HepG2 (cell line): ENCODE measurements around the gene CADM1. TPM values are rescaled to one million over a fixed set of nuclear protein-coding genes. Genes with fewer than 3 reads are reported as not detected.

Experiments used
- ATAC-seq: fragments of 200-7000 bp; cut with Tn5 transposase; 3 replicates; pipeline ENCODE4 v1.9.1; 2020; ENCODE audit warnings: mild to moderate bottlenecking, moderate library complexity
- BruUV-seq: library from RNA; stranded (reverse); fragments of 400-500 nt; replicated peaks from 2 replicates; lab custom pipeline; 2021; lab: Mats Ljungman, UMichigan
- CTCF ChIA-PET: fragments of 300-600 bp; formaldehyde crosslinking; extraction: SDS; loops from one replicate; lab custom pipeline; 2021; ENCODE audit warnings: low total read pairs, inconsistent platforms, low intra/inter-chr PET ratio; lab: Yijun Ruan, JAX
- POLR2A ChIA-PET: fragments of 350-600 bp; sonication (Branson Sonifier 250); formaldehyde crosslinking; loops from one replicate; lab custom pipeline; 2020; ENCODE audit warnings: antibody characterized with exemption, inconsistent platforms; lab: Yijun Ruan, JAX
- DNase-seq: peaks from one replicate; pipeline ENCODE4 v3.0.0-alpha.2; 2015; ENCODE audit warnings: low spot score
- FAIRE-seq: peaks from 3 replicates; lab custom pipeline; 2011; peaks lifted over from hg19 to GRCh38; lab: Jason Lieb, UNC
- H2AFZ ChIP-seq: one replicate; pipeline ENCODE4 v1.6.1; 2011; ENCODE audit warnings: low read length, inconsistent platforms
- H3K27ac ChIP-seq: fragments of 300-600 bp; 3 replicates; pipeline ENCODE4 v1.8.0; 2011; ENCODE audit warnings: mixed run types, mild to moderate bottlenecking, mixed read lengths, low read length, inconsistent platforms; ENCODE audit not compliant: insufficient read depth; ENCODE audit errors: extremely low read length
- H3K27me3 ChIP-seq, 2 experiments: fragments of 200-600 bp in 1 of 2; 2 replicates in 1 of 2; 3 replicates in 1 of 2; pipeline versions ENCODE4 v1.6.0 to v1.8.0; 2011; ENCODE audit warnings: low read length in 2 of 2, mild to moderate bottlenecking in 2 of 2, moderate library complexity in 2 of 2, inconsistent platforms in 1 of 2; ENCODE audit not compliant: insufficient read depth in 2 of 2, control insufficient read depth in 1 of 2
- H3K36me3 ChIP-seq, 2 experiments: fragments of 200-600 bp in 1 of 2; replicated peaks in 1 of 2; 2 replicates in 1 of 2; 3 replicates in 1 of 2; pipeline versions ENCODE4 v1.5.1 to v1.8.0; 2011; ENCODE audit warnings: low read length in 2 of 2, inconsistent platforms in 1 of 2; ENCODE audit not compliant: insufficient read depth in 2 of 2, control insufficient read depth in 1 of 2
- H3K4me1 ChIP-seq: 2 replicates; pipeline ENCODE4 v1.5.1; 2012; ENCODE audit warnings: low read length, inconsistent platforms; ENCODE audit not compliant: insufficient read depth
- H3K4me2 ChIP-seq: 2 replicates; pipeline ENCODE4 v1.6.0; 2011; ENCODE audit warnings: low read depth, low read length, inconsistent platforms
- H3K4me3 ChIP-seq, 3 experiments: fragments of 200-600 bp in 1 of 3; sonication (generic), shearing (Covaris generic) in 1 of 3; replicated peaks in 1 of 3; 2 replicates each; pipeline ENCODE4 v1.5.1; 2011 to 2016; ENCODE audit warnings: low read length in 3 of 3, inconsistent platforms in 2 of 3, low read depth in 2 of 3, mild to moderate bottlenecking in 2 of 3, control low read depth in 1 of 3, mixed read lengths in 1 of 3; ENCODE audit not compliant: insufficient read depth in 1 of 3
- H3K79me2 ChIP-seq: one replicate; pipeline ENCODE4 v1.6.1; 2011; ENCODE audit warnings: low read length, inconsistent platforms; ENCODE audit not compliant: insufficient read depth
- H3K9ac ChIP-seq: 2 replicates; pipeline ENCODE4 v1.6.0; 2011; ENCODE audit warnings: mild to moderate bottlenecking, low read depth, low read length, inconsistent platforms; ENCODE audit not compliant: insufficient read depth
- H3K9me3 ChIP-seq: 2 replicates; pipeline ENCODE4 v1.5.1; 2012; ENCODE audit warnings: mild to moderate bottlenecking, low read length
- H4K20me1 ChIP-seq: 2 replicates; pipeline ENCODE4 v1.6.0; 2011; ENCODE audit warnings: inconsistent platforms, mild to moderate bottlenecking, low read length, moderate library complexity; ENCODE audit not compliant: insufficient read depth
- FOSL2 ChIP-seq: sonication (generic); formaldehyde crosslinking; IDR thresholded peaks from 2 replicates; pipeline ENCODE4 v1.4.0; 2020; ENCODE audit warnings: missing genetic modification reagents
- WGBS: methylation state at CpG from one replicate; pipeline ENCODE4 v1.1.6; 2017; ENCODE audit warnings: low lambda C conversion rate; 5-methylcytosine and 5-hydroxymethylcytosine counted together
- in situ Hi-C: cut with HindIII; loops from 2 replicates; pipeline ENCODE4 v1.10.0; 2017; ENCODE audit warnings: low pct_unique_long_range_greater_than_20kb; ENCODE audit not compliant: extremely low pct_ligation_motif_present
- intact Hi-C: fragments of 100-400 bp; cut with micrococcal nuclease; formaldehyde crosslinking; loops from one replicate; pipeline ENCODE4 v1.10.0; 2022; ENCODE audit not compliant: unreplicated experiment
- polyA plus RNA-seq, 8 experiments: library from polyadenylated mRNA; depleted of rRNA in 3 of 8; stranded (reverse) in 7 of 8; unstranded in 1 of 8; fragments of >200 nt; fragmentation: Illumina TruSeq in 4 of 8; extraction: Trizol in 4 of 8; gene quantifications; 2 replicates each; pipeline versions ENCODE4 v1.2.1 to v1.2.3, GENCODE V29; 2011 to 2016; ENCODE audit warnings: low read depth in 4 of 8, missing spikeins in 1 of 8, mixed read lengths in 1 of 8; ENCODE audit not compliant: insufficient read depth in 1 of 8
- total RNA-seq, 5 experiments: library from RNA; depleted of rRNA; stranded (reverse); fragments of >200 nt; fragmentation: Illumina TruSeq; extraction: Trizol; gene quantifications; 2 replicates each; pipeline ENCODE4 v1.2.3, GENCODE V29; 2016; ENCODE audit warnings: low read depth in 1 of 5
- TF ChIP-seq, protein P1 (sequence below): IDR thresholded peaks from 2 replicates; pipeline ENCODE4 v1.6.1; 2016; ENCODE audit warnings: low read depth, missing genetic modification reagents, missing compliant biosample characterization

Gene CADM1
- total and polyA plus RNA-seq, 2 of the 13 experiments (the other 11 are each of a cell fraction or from before 2014, with no cell fraction given): 71.3 to 122 TPM

DNA sequence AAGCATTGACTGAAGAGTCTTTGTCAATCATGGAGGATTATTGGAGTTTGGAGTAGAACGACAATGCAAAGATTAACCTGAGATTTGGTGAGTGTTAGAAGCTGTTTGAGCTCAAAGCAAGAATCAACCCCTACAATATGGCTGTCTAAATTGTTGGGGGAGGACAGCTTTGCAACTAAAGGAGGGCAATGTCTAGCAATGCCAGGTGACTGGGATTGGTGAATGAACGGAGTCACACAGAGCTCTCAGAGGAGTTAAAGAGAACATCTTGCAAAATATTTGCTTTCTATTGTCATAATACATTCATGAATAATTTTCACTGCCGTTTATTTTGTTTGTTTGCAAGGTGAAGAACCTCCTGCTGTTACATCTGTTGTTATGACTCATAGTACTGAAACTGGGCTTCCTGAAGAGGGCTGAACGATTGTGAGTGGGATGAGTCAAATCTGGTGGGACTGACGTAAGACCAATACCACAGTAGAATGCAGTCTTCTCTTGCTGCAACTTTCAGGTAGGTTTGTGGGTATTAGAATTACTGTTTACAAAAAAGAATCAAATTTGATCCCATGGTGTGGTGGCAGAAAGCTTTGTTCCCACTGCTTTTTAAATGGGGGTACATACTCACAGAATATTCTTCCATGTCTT is 281.9 kb downstream of the CADM1 start:
- Histone ChIP-seq H3K36me3 (peaks cover 6 to 42% of the 10 kb centered on the region in 2 experiments), H3K79me2 (no peaks in the 10 kb centered on the region), H3K4me3 (no peak overlapping the region), H3K4me2 (no peak overlapping the region), H3K9me3 (no peaks in the 10 kb centered on the region), H2AFZ (no peak overlapping the region), H4K20me1 (no peaks in the 10 kb centered on the region), H3K27ac (no peak overlapping the region), H3K9ac (no peak overlapping the region), H3K4me1 (no peaks in the 10 kb centered on the region), H3K27me3 (no peaks in the 10 kb centered on the region)
- DNase-seq: peak; percentile 30
- ChIA-PET CTCF (no interaction called here), POLR2A (no interaction called here)
- in situ Hi-C loops (no loop called here), intact Hi-C loops (no loop called here)
- no peak for ATAC-seq
- 72% methylated on average over 5 of the region's 5 CpGs for WGBS
- no TSS peak for BruUV-seq
- no peak for FAIRE-seq
- TF ChIP-seq, protein P1, sequence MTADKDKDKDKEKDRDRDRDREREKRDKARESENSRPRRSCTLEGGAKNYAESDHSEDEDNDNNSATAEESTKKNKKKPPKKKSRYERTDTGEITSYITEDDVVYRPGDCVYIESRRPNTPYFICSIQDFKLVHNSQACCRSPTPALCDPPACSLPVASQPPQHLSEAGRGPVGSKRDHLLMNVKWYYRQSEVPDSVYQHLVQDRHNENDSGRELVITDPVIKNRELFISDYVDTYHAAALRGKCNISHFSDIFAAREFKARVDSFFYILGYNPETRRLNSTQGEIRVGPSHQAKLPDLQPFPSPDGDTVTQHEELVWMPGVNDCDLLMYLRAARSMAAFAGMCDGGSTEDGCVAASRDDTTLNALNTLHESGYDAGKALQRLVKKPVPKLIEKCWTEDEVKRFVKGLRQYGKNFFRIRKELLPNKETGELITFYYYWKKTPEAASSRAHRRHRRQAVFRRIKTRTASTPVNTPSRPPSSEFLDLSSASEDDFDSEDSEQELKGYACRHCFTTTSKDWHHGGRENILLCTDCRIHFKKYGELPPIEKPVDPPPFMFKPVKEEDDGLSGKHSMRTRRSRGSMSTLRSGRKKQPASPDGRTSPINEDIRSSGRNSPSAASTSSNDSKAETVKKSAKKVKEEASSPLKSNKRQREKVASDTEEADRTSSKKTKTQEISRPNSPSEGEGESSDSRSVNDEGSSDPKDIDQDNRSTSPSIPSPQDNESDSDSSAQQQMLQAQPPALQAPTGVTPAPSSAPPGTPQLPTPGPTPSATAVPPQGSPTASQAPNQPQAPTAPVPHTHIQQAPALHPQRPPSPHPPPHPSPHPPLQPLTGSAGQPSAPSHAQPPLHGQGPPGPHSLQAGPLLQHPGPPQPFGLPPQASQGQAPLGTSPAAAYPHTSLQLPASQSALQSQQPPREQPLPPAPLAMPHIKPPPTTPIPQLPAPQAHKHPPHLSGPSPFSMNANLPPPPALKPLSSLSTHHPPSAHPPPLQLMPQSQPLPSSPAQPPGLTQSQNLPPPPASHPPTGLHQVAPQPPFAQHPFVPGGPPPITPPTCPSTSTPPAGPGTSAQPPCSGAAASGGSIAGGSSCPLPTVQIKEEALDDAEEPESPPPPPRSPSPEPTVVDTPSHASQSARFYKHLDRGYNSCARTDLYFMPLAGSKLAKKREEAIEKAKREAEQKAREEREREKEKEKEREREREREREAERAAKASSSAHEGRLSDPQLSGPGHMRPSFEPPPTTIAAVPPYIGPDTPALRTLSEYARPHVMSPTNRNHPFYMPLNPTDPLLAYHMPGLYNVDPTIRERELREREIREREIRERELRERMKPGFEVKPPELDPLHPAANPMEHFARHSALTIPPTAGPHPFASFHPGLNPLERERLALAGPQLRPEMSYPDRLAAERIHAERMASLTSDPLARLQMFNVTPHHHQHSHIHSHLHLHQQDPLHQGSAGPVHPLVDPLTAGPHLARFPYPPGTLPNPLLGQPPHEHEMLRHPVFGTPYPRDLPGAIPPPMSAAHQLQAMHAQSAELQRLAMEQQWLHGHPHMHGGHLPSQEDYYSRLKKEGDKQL (CRISPR knock-in tag): no peak
- peak; percentile 42 for TF ChIP-seq FOSL2
- TF ChIP-seq, all 625 proteins: peak for 1
